ENCODE measurements around the gene GRAMD2B. TPM values are rescaled to one million over a fixed set of nuclear protein-coding genes. Genes with fewer than 3 reads are reported as not detected.

The GRAMD2B gene
- total RNA-seq, 2 donors from 2014 or later, result 9.5 to 9.6 TPM

Other genes with a start within 250 kb of the GRAMD2B start
- gene ALDH7A1, start 171.8 kb downstream of the GRAMD2B start, total RNA-seq, result 10 to 100 TPM; 11.3 to 12.4 TPM
- gene PHAX, start 177.5 kb downstream of the GRAMD2B start, total RNA-seq, result 10 to 100 TPM; 33.4 to 39.1 TPM

All from activated naive CD4-positive, alpha-beta T cell treated with anti-CD3 and anti-CD28 coated beads, Interleukin-2, amount 50 U/mL, for 72 hours (primary cell).